GM12872 (cell line): ENCODE data around the gene RUNX1.

Source experiments
- TF ChIP-seq, protein P1 (sequence below): IDR thresholded peaks from 3 replicates; pipeline ENCODE4 v1.5.1; 2011; ENCODE audit warnings: low read depth, mild to moderate bottlenecking, low read length, moderate library complexity; ENCODE audit not compliant: insufficient read depth

The RUNX1 gene

DNA sequence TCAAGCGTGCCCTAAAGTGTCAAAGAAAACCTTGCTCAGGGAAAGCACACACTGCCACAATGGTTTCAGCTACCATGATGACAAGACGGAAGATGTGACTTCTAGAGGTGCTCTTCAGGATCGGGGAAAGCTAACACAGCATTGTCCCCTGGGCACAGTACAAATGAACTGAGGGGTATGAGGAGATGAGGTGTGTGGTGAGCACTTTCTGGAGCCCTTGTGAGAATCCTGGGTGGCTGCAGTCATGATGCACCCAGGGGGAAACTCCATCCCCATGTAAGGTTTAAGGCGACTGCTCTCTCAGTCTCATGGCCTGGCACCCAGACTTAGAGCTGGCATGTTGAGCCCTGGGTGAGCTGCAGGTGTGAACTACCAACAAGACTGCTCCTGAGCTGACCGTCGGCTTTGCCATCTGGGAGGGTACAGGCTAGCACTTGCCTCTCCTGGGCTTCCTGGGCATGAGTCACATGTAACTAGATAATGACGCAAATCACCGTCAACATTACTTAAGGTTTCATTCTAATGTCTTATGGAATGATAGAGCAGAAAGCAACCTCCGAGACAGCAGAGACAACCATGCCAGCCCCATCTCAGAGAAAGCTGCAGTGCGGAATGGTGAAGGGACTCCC, 235.7 kb downstream of the RUNX1 start:
- TF ChIP-seq, protein P1, sequence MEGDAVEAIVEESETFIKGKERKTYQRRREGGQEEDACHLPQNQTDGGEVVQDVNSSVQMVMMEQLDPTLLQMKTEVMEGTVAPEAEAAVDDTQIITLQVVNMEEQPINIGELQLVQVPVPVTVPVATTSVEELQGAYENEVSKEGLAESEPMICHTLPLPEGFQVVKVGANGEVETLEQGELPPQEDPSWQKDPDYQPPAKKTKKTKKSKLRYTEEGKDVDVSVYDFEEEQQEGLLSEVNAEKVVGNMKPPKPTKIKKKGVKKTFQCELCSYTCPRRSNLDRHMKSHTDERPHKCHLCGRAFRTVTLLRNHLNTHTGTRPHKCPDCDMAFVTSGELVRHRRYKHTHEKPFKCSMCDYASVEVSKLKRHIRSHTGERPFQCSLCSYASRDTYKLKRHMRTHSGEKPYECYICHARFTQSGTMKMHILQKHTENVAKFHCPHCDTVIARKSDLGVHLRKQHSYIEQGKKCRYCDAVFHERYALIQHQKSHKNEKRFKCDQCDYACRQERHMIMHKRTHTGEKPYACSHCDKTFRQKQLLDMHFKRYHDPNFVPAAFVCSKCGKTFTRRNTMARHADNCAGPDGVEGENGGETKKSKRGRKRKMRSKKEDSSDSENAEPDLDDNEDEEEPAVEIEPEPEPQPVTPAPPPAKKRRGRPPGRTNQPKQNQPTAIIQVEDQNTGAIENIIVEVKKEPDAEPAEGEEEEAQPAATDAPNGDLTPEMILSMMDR: no peak

DNA sequence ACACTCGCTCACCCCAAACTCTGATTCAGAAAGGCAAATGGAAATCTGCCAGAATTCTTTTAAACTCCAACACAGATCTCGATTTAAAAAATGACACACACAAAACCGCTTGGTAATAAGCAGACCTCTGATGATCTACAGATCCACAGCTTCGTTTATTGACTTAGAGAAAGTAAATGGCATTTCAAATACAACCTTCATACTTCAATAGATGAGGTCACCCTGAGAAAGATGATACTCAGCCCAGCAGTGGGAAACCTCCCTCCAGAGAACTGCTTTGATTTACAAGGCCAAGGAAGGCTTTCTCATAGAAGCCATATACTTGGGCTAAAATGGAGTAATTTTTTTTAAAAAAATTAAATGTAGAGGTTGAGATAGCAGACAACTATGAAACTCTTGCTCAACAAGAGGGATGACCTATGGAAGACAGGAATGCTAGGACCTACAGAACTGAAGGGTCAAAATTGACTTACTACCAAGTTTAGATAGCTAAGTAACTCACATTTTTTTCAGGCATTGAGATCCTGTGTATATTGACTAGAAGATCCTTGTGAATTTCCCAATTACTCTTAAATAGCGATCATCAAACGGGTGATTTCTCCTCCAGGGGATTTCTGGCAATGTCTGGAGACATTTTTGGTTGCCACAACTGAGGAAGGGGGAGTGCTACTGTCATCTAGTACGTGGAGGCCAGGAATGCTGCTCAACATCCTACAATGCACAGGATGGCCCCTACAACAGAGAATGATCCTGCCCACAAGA, 236.4 kb downstream of the RUNX1 start:
- TF ChIP-seq, protein P1: no peak

DNA sequence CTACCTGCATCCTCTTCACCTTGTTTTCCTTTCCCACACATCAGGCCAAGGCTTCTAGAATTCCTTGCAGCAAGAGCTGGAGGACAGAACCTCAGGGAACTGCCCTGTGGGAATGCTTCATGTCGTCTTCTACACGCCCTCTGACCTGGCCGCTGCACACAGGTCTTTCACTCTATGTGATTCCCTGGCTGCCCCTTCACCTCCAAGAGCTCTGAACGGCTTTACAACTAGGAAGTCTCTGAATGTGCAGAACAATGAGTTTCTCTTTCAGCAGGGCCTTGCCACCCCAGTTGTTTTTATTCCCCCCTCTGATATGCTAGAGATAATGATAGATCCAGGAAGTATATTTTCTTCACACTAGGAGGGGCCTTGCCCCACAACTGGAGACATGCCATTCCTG, 237.7 kb downstream of the RUNX1 start:
- TF ChIP-seq, protein P1: no peak

DNA sequence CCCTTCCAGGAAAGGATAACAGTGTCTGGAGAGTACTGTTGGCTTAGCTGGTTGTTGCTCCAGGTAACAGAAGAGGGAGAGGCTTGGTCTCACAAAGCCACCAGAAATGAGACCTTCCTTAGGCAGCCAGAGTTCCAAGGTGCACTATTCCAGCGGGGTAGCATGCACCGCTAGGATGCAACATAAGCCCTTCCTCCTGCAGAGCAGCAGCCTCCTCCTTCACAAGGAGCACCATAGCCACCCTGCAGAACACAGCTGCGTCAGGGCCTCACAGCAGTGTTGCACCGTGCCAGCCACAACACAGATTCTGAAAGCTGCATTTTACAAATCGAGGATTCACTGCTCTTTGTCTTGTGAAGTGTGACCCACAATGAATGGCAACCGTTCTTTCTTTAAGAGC, 238.3 kb downstream of the RUNX1 start:
- TF ChIP-seq, protein P1: no peak

DNA sequence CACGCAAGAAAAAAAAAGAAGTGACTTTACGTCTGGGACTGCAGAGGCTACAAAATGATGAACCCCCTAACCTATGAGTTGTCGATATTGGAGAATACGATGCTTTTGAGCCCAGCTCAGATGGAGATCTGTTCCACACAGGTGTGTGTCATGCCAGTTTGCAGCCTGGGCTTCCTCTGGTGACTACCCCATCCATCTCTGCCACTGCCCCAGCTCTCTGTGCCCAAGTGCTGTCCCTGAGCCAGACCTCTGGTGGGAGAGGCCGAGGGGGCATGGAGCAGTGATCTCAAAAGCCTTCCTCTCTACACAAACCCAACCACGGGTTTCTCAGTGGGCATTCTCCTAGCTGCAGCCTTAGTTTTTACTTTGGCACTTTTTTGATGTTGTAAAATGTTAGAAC, 239.3 kb downstream of the RUNX1 start:
- TF ChIP-seq, protein P1: no peak

DNA sequence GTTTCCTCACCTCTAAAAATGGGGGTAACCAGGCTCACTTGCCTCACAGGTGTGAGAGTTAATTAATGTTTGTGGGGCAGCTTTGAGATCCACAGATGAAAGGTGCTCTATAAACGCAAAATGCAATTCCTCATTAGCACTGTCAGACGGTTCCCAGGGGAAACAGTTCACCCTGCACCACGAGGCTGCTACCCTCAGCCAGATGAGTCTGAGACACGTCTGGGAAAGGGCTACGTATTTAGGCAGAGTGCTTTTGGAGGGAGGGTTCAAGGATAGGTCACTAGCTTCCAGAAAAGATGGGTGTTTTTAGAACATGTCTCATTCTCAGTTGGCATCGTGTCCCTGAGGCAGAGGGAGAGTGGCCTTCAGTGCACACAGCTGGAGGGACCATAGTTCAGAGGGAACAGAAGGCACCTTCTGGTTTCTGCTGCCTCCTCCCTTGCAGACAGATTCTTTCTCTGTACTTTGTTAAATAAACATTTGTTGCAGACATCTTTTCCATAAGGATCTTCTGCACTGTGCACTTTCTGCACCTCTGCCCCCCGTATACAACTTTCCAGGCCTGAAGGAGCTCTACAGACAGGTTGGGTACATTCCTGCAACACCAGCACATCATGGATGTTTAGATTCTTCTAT, 240.4 kb downstream of the RUNX1 start:
- TF ChIP-seq, protein P1: no peak

DNA sequence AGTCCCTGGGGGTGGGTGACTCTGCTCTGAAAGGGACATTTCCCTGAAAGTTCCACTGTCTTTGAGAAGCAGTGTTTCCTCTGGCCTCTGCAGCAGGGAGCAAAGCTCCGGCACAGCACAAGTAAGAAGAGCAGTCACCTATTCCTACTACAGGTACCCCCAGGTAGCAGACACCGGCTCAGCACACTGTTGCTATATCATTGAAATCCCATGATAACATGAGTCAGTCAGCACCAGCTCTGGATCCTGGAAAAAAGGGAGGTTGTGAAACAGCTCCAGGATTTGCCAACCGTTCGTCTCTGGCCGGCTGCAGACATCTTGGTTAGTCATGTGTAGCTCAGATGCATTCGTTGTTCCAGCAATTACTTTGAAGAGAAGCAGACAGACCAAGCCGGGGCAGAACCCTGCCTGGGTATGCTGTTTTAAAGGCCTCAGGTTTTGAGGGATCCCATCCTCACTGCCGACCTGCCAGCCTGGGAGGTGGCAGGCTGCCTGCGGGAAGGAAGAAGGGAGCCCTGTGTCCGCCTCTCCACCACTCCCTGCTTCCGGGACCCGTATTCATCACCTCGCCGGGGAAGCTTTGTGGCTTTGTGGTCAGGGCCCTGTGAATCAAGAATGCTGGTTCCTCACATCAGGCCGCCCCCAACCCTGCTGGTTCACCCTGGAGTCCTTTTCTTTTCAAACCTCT, 241.1 kb downstream of the RUNX1 start:
- TF ChIP-seq, protein P1: no peak
